ENCODE measurements around the gene ADAMTS18.

DNA sequence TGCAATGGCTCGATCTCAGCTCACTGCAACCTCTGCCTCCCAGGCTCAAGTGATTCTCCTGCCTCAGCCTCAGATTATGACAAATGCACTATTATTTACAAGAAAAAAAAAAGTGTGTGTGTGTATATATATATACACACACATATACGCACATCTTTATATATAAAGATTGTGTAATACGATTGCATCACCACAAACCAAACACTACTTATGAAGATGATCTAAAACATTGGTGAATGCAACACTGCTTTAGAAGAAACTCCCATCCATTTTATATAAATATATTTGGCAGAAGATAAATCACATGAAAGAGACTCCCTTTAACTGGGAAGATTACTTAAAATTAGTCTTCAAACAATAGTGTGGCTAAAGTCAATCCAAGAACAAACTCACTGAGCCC, 138.9 kb downstream of the ADAMTS18 start:
- no peak for TF ChIP-seq EP300 (IDR thresholded peaks at IDR 0.05)
- TF ChIP-seq CTCF (IDR thresholded peaks at IDR 0.05): no peak
- TF ChIP-seq POLR2A (IDR thresholded peaks at IDR 0.05): no peak
